PFSK-1 (cell line): ENCODE results near the gene PLEKHM2.

Experiments
- FOXP2 ChIP-seq: optimal IDR thresholded peaks from 2 replicates; pipeline ENCODE3; 2011; ENCODE audit warnings: borderline replicate concordance, control low read depth, inconsistent platforms; ENCODE audit not compliant: insufficient read depth; ENCODE audit errors: extremely low read length, extremely low read depth
- POLR2AphosphoS5 ChIP-seq: IDR thresholded peaks from 2 replicates; pipeline ENCODE4 v1.6.1; 2012; ENCODE audit warnings: low read depth, mild to moderate bottlenecking, control low read depth, low read length, moderate library complexity
- REST ChIP-seq, 2 experiments: IDR thresholded peaks; 2 replicates each; pipeline versions ENCODE4 v1.6.1 to v1.8.0; 2011 to 2012; ENCODE audit warnings: low read depth in 2 of 2, low read length in 2 of 2, control low read depth in 1 of 2, inconsistent platforms in 1 of 2, mild to moderate bottlenecking in 1 of 2, moderate library complexity in 1 of 2; ENCODE audit not compliant: insufficient read depth in 1 of 2
- SIN3A ChIP-seq: IDR thresholded peaks from 2 replicates; pipeline ENCODE4 v1.6.1; 2012; ENCODE audit warnings: mild to moderate bottlenecking, low read length, moderate library complexity, borderline replicate concordance; ENCODE audit not compliant: insufficient read depth
- TAF1 ChIP-seq: IDR thresholded peaks from 2 replicates; pipeline ENCODE4 v1.6.1; 2012; ENCODE audit warnings: low read length, control low read depth, borderline replicate concordance; ENCODE audit not compliant: insufficient read depth

PLEKHM2 gene

GRCh38 chr1:15756143-15757015 is 72.3 kb downstream of the PLEKHM2 start:
- TF ChIP-seq TAF1, result no peak
- no peak for TF ChIP-seq POLR2AphosphoS5
- no peak for TF ChIP-seq SIN3A
- TF ChIP-seq REST (IDR thresholded peaks at IDR 0.05; ENCODE audit: insufficient read depth in 1 of 2, low read depth in 2 of 2, low read length in 2 of 2), result no peak
- no peak for TF ChIP-seq FOXP2

GRCh38 chr1:15757016-15757543 is 73.0 kb downstream of the PLEKHM2 start:
- TF ChIP-seq TAF1 (no peak), REST (IDR thresholded peaks at IDR 0.05; ENCODE audit: insufficient read depth in 1 of 2, low read depth in 2 of 2, low read length in 2 of 2) (no peak), SIN3A (no peak), FOXP2 (no peak), POLR2AphosphoS5 (no peak)

GRCh38 chr1:15757575-15758342 is 73.6 kb downstream of the PLEKHM2 start:
- TF ChIP-seq FOXP2 (no peak), REST (IDR thresholded peaks at IDR 0.05; ENCODE audit: insufficient read depth in 1 of 2, low read depth in 2 of 2, low read length in 2 of 2) (no peak), SIN3A (no peak), POLR2AphosphoS5 (no peak), TAF1 (no peak)

GRCh38 chr1:15758343-15758931 is 74.3 kb downstream of the PLEKHM2 start, which contains the start of gene FBLIM1:
Gene FBLIM1 (plus strand): TSS chr1:15758795. CDS start chr1:15764984, 6,189 bp downstream.
- TF ChIP-seq TAF1, result no peak
- no peak for TF ChIP-seq REST (IDR thresholded peaks at IDR 0.05; ENCODE audit: insufficient read depth in 1 of 2, low read depth in 2 of 2, low read length in 2 of 2)
- TF ChIP-seq FOXP2, result no peak
